Cardiac fibroblast (primary cell): ENCODE measurements around the gene CELF2.

Source experiments
- DNase-seq, 2 donors: peaks; one replicate each; pipeline versions ENCODE4 v3.0.0 to v3.0.0-alpha.2; 2010; ENCODE audit warnings: low read depth in 2 of 2
- H3K4me3 ChIP-seq, 2 donors: replicated peaks in 1 of 2; 1 replicate in 1 of 2; 2 replicates in 1 of 2; pipeline ENCODE4 v1.5.1; 2011; ENCODE audit warnings: low read depth in 2 of 2, low read length in 2 of 2, mild to moderate bottlenecking in 2 of 2, moderate library complexity in 1 of 2
- TF ChIP-seq, protein P1 (sequence below): IDR thresholded peaks from one replicate; pipeline ENCODE4 v1.5.1; 2011; ENCODE audit warnings: low read depth, mild to moderate bottlenecking, low read length, inconsistent platforms

CELF2 gene

GRCh38 chr10:11009471-11010308, 8.0 kb upstream of the CELF2 start:
- peak; percentile 13 to 16 for DNase-seq
- TF ChIP-seq, protein P1, sequence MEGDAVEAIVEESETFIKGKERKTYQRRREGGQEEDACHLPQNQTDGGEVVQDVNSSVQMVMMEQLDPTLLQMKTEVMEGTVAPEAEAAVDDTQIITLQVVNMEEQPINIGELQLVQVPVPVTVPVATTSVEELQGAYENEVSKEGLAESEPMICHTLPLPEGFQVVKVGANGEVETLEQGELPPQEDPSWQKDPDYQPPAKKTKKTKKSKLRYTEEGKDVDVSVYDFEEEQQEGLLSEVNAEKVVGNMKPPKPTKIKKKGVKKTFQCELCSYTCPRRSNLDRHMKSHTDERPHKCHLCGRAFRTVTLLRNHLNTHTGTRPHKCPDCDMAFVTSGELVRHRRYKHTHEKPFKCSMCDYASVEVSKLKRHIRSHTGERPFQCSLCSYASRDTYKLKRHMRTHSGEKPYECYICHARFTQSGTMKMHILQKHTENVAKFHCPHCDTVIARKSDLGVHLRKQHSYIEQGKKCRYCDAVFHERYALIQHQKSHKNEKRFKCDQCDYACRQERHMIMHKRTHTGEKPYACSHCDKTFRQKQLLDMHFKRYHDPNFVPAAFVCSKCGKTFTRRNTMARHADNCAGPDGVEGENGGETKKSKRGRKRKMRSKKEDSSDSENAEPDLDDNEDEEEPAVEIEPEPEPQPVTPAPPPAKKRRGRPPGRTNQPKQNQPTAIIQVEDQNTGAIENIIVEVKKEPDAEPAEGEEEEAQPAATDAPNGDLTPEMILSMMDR = no peak
- H3K4me3 ChIP-seq = no peak overlapping the region

- no peak overlapping the region for H3K4me3 ChIP-seq
- TF ChIP-seq, protein P1 = no peak
- DNase-seq = no peak
Measured at GRCh38 chr10:11010582-11010981, 7.1 kb upstream of the CELF2 start.

DNA sequence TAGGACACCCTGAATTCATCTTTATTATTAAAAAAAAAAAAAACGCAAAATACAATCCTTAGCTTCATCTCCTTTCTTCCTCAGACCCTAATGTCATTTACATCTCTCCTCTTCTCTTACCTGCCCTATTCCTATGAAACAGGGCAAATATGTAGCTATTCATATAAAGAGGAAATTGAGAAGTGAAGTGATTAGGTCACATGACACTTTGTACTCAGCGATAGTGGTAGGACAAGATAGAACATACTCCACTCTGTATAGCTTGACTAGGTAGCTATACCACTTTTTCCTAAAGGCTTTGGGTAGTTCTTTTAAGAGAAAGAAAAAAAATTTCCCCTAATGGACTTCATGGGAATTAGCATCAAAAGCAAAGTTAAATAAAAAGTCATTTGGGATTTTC, 6.2 kb upstream of the CELF2 start:
- no peak overlapping the region for H3K4me3 ChIP-seq
- TF ChIP-seq, protein P1 = no peak
- no peak for DNase-seq

- H3K4me3 ChIP-seq = no peak overlapping the region
- TF ChIP-seq, protein P1 = no peak
- DNase-seq = no peak
Measured at GRCh38 chr10:11011984-11012383, 5.7 kb upstream of the CELF2 start.

DNA sequence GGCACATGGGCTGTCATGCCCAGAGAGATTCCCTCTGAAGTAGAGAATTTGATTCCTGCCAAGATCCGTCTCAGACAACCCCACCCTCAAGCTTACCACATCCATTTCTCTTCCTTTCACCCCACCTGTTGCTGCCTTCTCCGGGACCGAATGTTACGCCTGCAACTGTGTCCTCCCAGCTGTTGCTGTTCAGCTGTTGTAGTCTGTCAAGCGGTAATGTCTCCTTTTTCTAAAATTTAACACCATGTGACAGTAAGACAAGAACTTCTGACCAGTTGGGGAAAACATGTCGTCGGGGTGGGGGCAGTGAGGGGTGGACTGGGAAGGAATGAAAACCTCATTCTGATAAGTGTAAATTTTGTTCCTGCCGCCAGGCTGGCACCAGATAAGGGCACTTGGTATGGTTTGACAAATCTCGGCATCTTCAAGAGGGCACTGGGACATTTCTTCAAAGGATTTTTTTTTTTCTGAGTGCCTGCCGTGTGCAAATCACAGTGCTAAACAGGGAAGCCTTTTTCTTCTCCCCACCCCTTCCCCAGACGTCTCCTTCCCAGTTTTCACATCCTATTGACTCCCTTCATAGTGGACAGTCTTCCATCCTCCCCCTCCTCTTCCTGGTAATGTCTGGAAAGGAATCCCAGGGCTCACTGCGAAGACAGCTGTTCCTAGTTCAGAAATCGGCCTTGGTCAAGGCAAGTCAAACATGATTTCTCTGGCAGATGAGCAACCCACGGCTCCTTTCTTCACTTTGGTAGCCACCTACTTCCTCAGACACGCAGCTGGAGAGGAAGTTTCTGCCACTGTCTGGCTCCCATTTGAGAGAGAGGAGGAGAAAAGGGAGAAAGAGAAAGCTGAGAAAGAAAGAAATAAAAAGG, 5.0 kb upstream of the CELF2 start:
- no peak overlapping the region for H3K4me3 ChIP-seq
- TF ChIP-seq, protein P1 = no peak
- no peak for DNase-seq

- no peak for DNase-seq
- TF ChIP-seq, protein P1 = no peak
- no peak overlapping the region for H3K4me3 ChIP-seq
Measured at GRCh38 chr10:11013836-11014235, 3.8 kb upstream of the CELF2 start.
